H1 (cell line): Measurements from ENCODE around the gene WIPF1. TPM values are rescaled to one million over a fixed set of nuclear protein-coding genes. Genes with fewer than 3 reads are reported as not detected.

Source experiments
- CTCF ChIA-PET: fragments of 300-600 bp; sonication (Branson Sonifier 250); formaldehyde crosslinking; loops from one replicate; lab custom pipeline; 2021; ENCODE audit not compliant: partially characterized antibody; lab: Charles Lee
- POLR2A ChIA-PET: fragments of 300-600 bp; sonication (Branson Sonifier 250); formaldehyde crosslinking; loops from one replicate; lab custom pipeline; 2021; ENCODE audit warnings: inconsistent platforms; ENCODE audit not compliant: partially characterized antibody; lab: Charles Lee
- DNase-seq, 2 experiments: peaks; one replicate each; pipeline versions ENCODE4 v3.0.0 to v3.0.0-alpha.2; 2010 to 2022; ENCODE audit warnings: low spot score in 2 of 2, low read depth in 1 of 2, mixed read lengths in 1 of 2
- FAIRE-seq: peaks from 2 replicates; lab custom pipeline; 2011; peaks lifted over from hg19 to GRCh38; lab: Jason Lieb, UNC
- H2AFZ ChIP-seq: 2 replicates; pipeline ENCODE4 v1.8.1; 2012; ENCODE audit warnings: low read length, inconsistent platforms
- H2AK5ac ChIP-seq: 2 replicates; pipeline ENCODE4 v1.6.1; 2013; ENCODE audit warnings: low read depth, low read length
- H2BK120ac ChIP-seq: replicated peaks from 2 replicates; pipeline ENCODE3; 2013; ENCODE audit warnings: low read depth, low read length, inconsistent platforms
- H2BK12ac ChIP-seq: 2 replicates; pipeline ENCODE4 v1.6.1; 2013; ENCODE audit warnings: low read depth, low read length
- H2BK15ac ChIP-seq: 2 replicates; pipeline ENCODE4 v1.6.1; 2013; ENCODE audit warnings: low read length
- H2BK20ac ChIP-seq: 2 replicates; pipeline ENCODE4 v1.6.1; 2013; ENCODE audit warnings: low read length
- H2BK5ac ChIP-seq: 2 replicates; pipeline ENCODE4 v1.6.1; 2013; ENCODE audit warnings: low read depth, low read length
- H3K14ac ChIP-seq: 2 replicates; pipeline ENCODE4 v1.6.1; 2013; ENCODE audit warnings: inconsistent platforms; ENCODE audit not compliant: insufficient read length
- H3K18ac ChIP-seq: 2 replicates; pipeline ENCODE4 v1.6.1; 2013; ENCODE audit warnings: low read length; ENCODE audit errors: extremely low read depth
- H3K23ac ChIP-seq: 2 replicates; pipeline ENCODE4 v1.6.1; 2013; ENCODE audit warnings: inconsistent platforms; ENCODE audit not compliant: insufficient read length
- H3K23me2 ChIP-seq: 2 replicates; pipeline ENCODE4 v1.6.1; 2013; ENCODE audit warnings: low read depth, low read length
- H3K27ac ChIP-seq: 2 replicates; pipeline ENCODE4 v1.6.1; 2011; ENCODE audit warnings: low read depth, low read length, inconsistent platforms
- H3K27me3 ChIP-seq, 4 experiments: replicated peaks in 1 of 4; 1 replicate in 1 of 4; 2 replicates in 3 of 4; pipeline versions ENCODE4 v1.6.1 to v1.8.1; 2011 to 2013; ENCODE audit warnings: low read length in 3 of 4, mild to moderate bottlenecking in 3 of 4, inconsistent platforms in 2 of 4, mixed read lengths in 2 of 4, moderate library complexity in 1 of 4; ENCODE audit not compliant: control insufficient read depth in 3 of 4, insufficient read depth in 3 of 4; ENCODE audit errors: extremely low read depth in 1 of 4
- H3K36me3 ChIP-seq, 4 experiments: 2 replicates each; pipeline versions ENCODE4 v1.6.1 to v1.8.1; 2011 to 2013; ENCODE audit warnings: mild to moderate bottlenecking in 4 of 4, low read length in 3 of 4, moderate library complexity in 2 of 4, control low read depth in 1 of 4, inconsistent platforms in 1 of 4; ENCODE audit not compliant: insufficient read depth in 4 of 4, control insufficient read depth in 2 of 4
- H3K4ac ChIP-seq: replicated peaks from 2 replicates; pipeline ENCODE3; 2013; ENCODE audit warnings: low read length, low read depth, mixed read lengths, inconsistent platforms; ENCODE audit not compliant: insufficient read length
- H3K4me1 ChIP-seq, 4 experiments: replicated peaks in 1 of 4; 1 replicate in 1 of 4; 2 replicates in 3 of 4; pipeline versions ENCODE4 v1.6.1 to v1.8.1; 2011 to 2013; ENCODE audit warnings: low read length in 3 of 4, inconsistent platforms in 2 of 4, mixed read lengths in 1 of 4; ENCODE audit not compliant: insufficient read depth in 4 of 4, control insufficient read depth in 3 of 4
- H3K4me2 ChIP-seq, 2 experiments: 2 replicates each; pipeline versions ENCODE4 v1.6.1 to v1.8.1; 2011 to 2013; ENCODE audit warnings: low read depth in 2 of 2, low read length in 2 of 2, control low read depth in 1 of 2, inconsistent platforms in 1 of 2, mild to moderate bottlenecking in 1 of 2; ENCODE audit not compliant: insufficient read depth in 1 of 2
- H3K4me3 ChIP-seq, 4 experiments: fragments of 200-600, 300-600 bp in 1 of 4; sonication (generic), shearing (Covaris generic), sonication (Bioruptor Twin) in 1 of 4; 2 replicates each; pipeline versions ENCODE4 v1.5.1 to v1.8.1; 2011 to 2016; ENCODE audit warnings: low read length in 4 of 4, low read depth in 3 of 4, control low read depth in 2 of 4, inconsistent platforms in 2 of 4, mild to moderate bottlenecking in 2 of 4, mixed read lengths in 1 of 4, moderate library complexity in 1 of 4; ENCODE audit not compliant: insufficient read depth in 2 of 4; ENCODE audit errors: extremely low read depth in 1 of 4
- H3K56ac ChIP-seq: replicated peaks from 2 replicates; pipeline ENCODE3; 2013; ENCODE audit warnings: low read depth, mild to moderate bottlenecking, mixed read lengths, low read length, inconsistent platforms; ENCODE audit not compliant: insufficient read length
- H3K79me1 ChIP-seq: 2 replicates; pipeline ENCODE4 v1.6.1; 2013; ENCODE audit warnings: low read depth, low read length, control low read depth
- H3K79me2 ChIP-seq, 2 experiments: 2 replicates each; pipeline versions ENCODE4 v1.6.1 to v1.8.1; 2012 to 2013; ENCODE audit warnings: low read length in 2 of 2, mild to moderate bottlenecking in 2 of 2, inconsistent platforms in 1 of 2; ENCODE audit not compliant: insufficient read depth in 2 of 2, control insufficient read depth in 1 of 2
- H3K9ac ChIP-seq, 4 experiments: replicated peaks in 1 of 4; 1 replicate in 1 of 4; 2 replicates in 3 of 4; pipeline versions ENCODE4 v1.6.1 to v1.8.1; 2011 to 2013; ENCODE audit warnings: low read depth in 3 of 4, low read length in 3 of 4, control low read depth in 2 of 4, mild to moderate bottlenecking in 2 of 4, moderate library complexity in 2 of 4, inconsistent platforms in 1 of 4; ENCODE audit errors: extremely low read depth in 1 of 4
- H3K9me3 ChIP-seq, 2 experiments: 2 replicates each; pipeline versions ENCODE4 v1.6.1 to v1.8.1; 2012 to 2013; ENCODE audit warnings: mild to moderate bottlenecking in 2 of 2, moderate library complexity in 2 of 2, control low read depth in 1 of 2, inconsistent platforms in 1 of 2, low read depth in 1 of 2, low read length in 1 of 2, mixed read lengths in 1 of 2; ENCODE audit not compliant: insufficient read depth in 2 of 2
- H4K20me1 ChIP-seq, 2 experiments: replicated peaks in 1 of 2; 2 replicates each; pipeline versions ENCODE3 to v1.8.1; 2011 to 2013; ENCODE audit warnings: inconsistent platforms in 2 of 2, low read length in 2 of 2, mild to moderate bottlenecking in 1 of 2; ENCODE audit not compliant: insufficient read depth in 2 of 2, control insufficient read depth in 1 of 2
- H4K5ac ChIP-seq: 2 replicates; pipeline ENCODE4 v1.6.1; 2013; ENCODE audit warnings: low read length, low read depth, mixed read lengths, inconsistent platforms; ENCODE audit not compliant: insufficient read length
- H4K8ac ChIP-seq: 2 replicates; pipeline ENCODE4 v1.8.0; 2013; ENCODE audit warnings: mild to moderate bottlenecking, moderate library complexity, low read length, inconsistent platforms; ENCODE audit not compliant: insufficient read depth; ENCODE audit errors: extremely low read depth
- H4K91ac ChIP-seq: replicated peaks from 2 replicates; pipeline ENCODE3; 2013; ENCODE audit warnings: low read length, mixed read lengths, inconsistent platforms; ENCODE audit not compliant: insufficient read length
- CHD1 ChIP-seq: IDR thresholded peaks from 2 replicates; pipeline ENCODE4 v1.6.1; 2012; ENCODE audit warnings: low read depth, low read length, improper control_type of control experiment
- EP300 ChIP-seq, 2 experiments: IDR thresholded peaks; 1 replicate in 1 of 2; 2 replicates in 1 of 2; pipeline ENCODE4 v1.6.1; 2011 to 2012; ENCODE audit warnings: low read depth in 2 of 2, low read length in 2 of 2, mild to moderate bottlenecking in 2 of 2, borderline replicate concordance in 1 of 2, inconsistent platforms in 1 of 2, moderate library complexity in 1 of 2
- JUND ChIP-seq: IDR thresholded peaks from 2 replicates; pipeline ENCODE4 v1.6.1; 2011; ENCODE audit warnings: mild to moderate bottlenecking, improper control_type of control experiment, low read length
- SP2 ChIP-seq: IDR thresholded peaks from 2 replicates; pipeline ENCODE4 v1.6.1; 2012; ENCODE audit warnings: mild to moderate bottlenecking, low read length, inconsistent platforms
- SRF ChIP-seq: IDR thresholded peaks from 2 replicates; pipeline ENCODE4 v1.6.1; 2011; ENCODE audit warnings: mild to moderate bottlenecking, low read depth, low read length, moderate library complexity
- SUZ12 ChIP-seq: fragments of 200-600 bp; sonication (generic); IDR thresholded peaks from 2 replicates; pipeline ENCODE4 v1.6.1; 2012; ENCODE audit warnings: mild to moderate bottlenecking, inconsistent platforms, low read length, moderate library complexity, mixed read lengths
- WGBS, 2 experiments: shearing (Covaris generic) in 1 of 2; methylation state at CpG; one replicate each; pipeline versions ENCODE4 v1.1.6 to v1.1.7; 2013 to 2015; ENCODE audit warnings: low lambda C conversion rate in 2 of 2, mixed read lengths in 2 of 2, inconsistent platforms in 1 of 2, low coverage in 1 of 2, missing lambda C conversion rate in 1 of 2; ENCODE audit not compliant: insufficient replicate concordance in 2 of 2, insufficient coverage in 1 of 2, insufficient read length in 1 of 2; ENCODE audit errors: extremely low coverage in 1 of 2, missing lambda C conversion rate in 1 of 2; 5-methylcytosine and 5-hydroxymethylcytosine counted together
- polyA plus RNA-seq, 7 experiments: library from polyadenylated mRNA; depleted of rRNA in 3 of 7; stranded (reverse) in 5 of 7; unstranded in 2 of 7; fragments of >200 nt in 5 of 7; fragments of 200-250 nt in 2 of 7; gene quantifications; 1 replicate in 5 of 7; 2 replicates in 1 of 7; 4 replicates in 1 of 7; pipeline versions ENCODE4 v1.2.1 to v1.2.3, GENCODE V29; 2011 to 2013; ENCODE audit warnings: missing spikeins in 2 of 7, mixed read lengths in 2 of 7
- total RNA-seq: library from RNA; stranded (reverse); fragmentation: NEBNext Ultra II Directional; extraction: Animal tissue kit (Norgen Biotek cat#: 25700); gene quantifications from 2 replicates; pipeline ENCODE4 v1.2.1, GENCODE V29; 2021
- TF ChIP-seq, protein P1 (sequence below): IDR thresholded peaks from 2 replicates; pipeline ENCODE4 v1.6.1; 2012; ENCODE audit warnings: inconsistent platforms
- TF ChIP-seq, protein P2 (sequence below), 3 experiments: IDR thresholded peaks; 1 replicate in 2 of 3; 2 replicates in 1 of 3; pipeline versions ENCODE4 v1.5.1 to v1.6.1; 2011; ENCODE audit warnings: low read length in 3 of 3, mild to moderate bottlenecking in 3 of 3, inconsistent platforms in 2 of 3, low read depth in 1 of 3, moderate library complexity in 1 of 3; ENCODE audit not compliant: insufficient read depth in 1 of 3; ENCODE audit errors: control extremely low read depth in 1 of 3

WIPF1 gene
- total and polyA plus RNA-seq, 2 of the 8 experiments (the other 6 are each of a cell fraction or from before 2014, with no cell fraction given): 4.7 to 5.2 TPM

DNA sequence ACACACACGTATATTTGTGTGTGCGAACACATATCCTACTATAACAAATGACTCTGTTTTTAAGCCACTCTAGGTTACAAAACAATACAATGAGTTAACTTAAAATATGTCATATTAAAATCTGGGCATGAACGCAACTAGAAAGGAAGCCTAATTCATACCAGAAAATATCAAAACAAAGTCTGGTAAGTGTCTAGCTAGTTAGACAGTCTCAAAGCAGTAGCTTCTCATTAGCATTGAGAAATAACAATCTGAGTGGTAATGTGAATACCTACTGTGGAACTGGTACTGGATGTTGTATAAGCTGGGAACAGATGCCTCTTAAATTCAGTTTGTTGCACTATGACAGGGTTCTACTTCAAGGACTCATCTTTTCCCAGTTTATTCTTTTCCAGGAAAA, 32.5 kb upstream of the WIPF1 start:
- H3K9me3 ChIP-seq: no peaks in the 10 kb centered on the region
- no peaks in the 10 kb centered on the region for H3K36me3 ChIP-seq
- H3K27ac ChIP-seq: no peak overlapping the region
- H3K4me3 ChIP-seq: no peak overlapping the region
- WGBS, 2 experiments: 98% methylated on average over 3 of the region's 3 CpGs; no CpG with 5 or more reads in 1 of the 2 experiments
- ChIA-PET CTCF (interaction anchor here (0.8 to 1.4 kb wide), 2 partner anchors 9 to 71 kb away, joined by 3 to 4 read pairs; no protein-coding TSS in a partner anchor), POLR2A (no interaction called here)
- no peak overlapping the region for H2BK5ac ChIP-seq
- H4K91ac ChIP-seq: no peak overlapping the region
- H2AK5ac ChIP-seq: no peak overlapping the region
- no peaks in the 10 kb centered on the region for H3K4me1 ChIP-seq
- H3K27me3 ChIP-seq: no peaks in the 10 kb centered on the region
- no peak overlapping the region for H3K4ac ChIP-seq
- no peak overlapping the region for H4K5ac ChIP-seq
- H4K20me1 ChIP-seq: no peaks in the 10 kb centered on the region
- no peak overlapping the region for H2BK20ac ChIP-seq
- no peak overlapping the region for H3K56ac ChIP-seq
- no peak overlapping the region for H2AFZ ChIP-seq
- H4K8ac ChIP-seq: no peak overlapping the region
- no peak overlapping the region for H2BK120ac ChIP-seq
- no peak overlapping the region for H3K23ac ChIP-seq
- TF ChIP-seq EP300 (IDR thresholded peaks at IDR 0.05; ENCODE audit: borderline replicate concordance in 1 of 2, low read depth in 2 of 2, low read length in 2 of 2) (no peak), SRF (no peak), CHD1 (no peak), SP2 (no peak), SUZ12 (no peak), JUND (no peak)
- TF ChIP-seq, protein P1, sequence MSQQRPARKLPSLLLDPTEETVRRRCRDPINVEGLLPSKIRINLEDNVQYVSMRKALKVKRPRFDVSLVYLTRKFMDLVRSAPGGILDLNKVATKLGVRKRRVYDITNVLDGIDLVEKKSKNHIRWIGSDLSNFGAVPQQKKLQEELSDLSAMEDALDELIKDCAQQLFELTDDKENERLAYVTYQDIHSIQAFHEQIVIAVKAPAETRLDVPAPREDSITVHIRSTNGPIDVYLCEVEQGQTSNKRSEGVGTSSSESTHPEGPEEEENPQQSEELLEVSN: no peak
- TF ChIP-seq, protein P2, sequence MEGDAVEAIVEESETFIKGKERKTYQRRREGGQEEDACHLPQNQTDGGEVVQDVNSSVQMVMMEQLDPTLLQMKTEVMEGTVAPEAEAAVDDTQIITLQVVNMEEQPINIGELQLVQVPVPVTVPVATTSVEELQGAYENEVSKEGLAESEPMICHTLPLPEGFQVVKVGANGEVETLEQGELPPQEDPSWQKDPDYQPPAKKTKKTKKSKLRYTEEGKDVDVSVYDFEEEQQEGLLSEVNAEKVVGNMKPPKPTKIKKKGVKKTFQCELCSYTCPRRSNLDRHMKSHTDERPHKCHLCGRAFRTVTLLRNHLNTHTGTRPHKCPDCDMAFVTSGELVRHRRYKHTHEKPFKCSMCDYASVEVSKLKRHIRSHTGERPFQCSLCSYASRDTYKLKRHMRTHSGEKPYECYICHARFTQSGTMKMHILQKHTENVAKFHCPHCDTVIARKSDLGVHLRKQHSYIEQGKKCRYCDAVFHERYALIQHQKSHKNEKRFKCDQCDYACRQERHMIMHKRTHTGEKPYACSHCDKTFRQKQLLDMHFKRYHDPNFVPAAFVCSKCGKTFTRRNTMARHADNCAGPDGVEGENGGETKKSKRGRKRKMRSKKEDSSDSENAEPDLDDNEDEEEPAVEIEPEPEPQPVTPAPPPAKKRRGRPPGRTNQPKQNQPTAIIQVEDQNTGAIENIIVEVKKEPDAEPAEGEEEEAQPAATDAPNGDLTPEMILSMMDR (IDR thresholded peaks at IDR 0.05; ENCODE audit: control extremely low read depth in 1 of 3, insufficient read depth in 1 of 3, low read depth in 1 of 3, low read length in 3 of 3): no peak
- FAIRE-seq (no peak), DNase-seq (no peak)
- no peak overlapping the region for H3K14ac ChIP-seq
- H2BK15ac ChIP-seq: no peak overlapping the region
- H2BK12ac ChIP-seq: no peak overlapping the region
- no peaks in the 10 kb centered on the region for H3K79me1 ChIP-seq
- H3K4me2 ChIP-seq: no peak overlapping the region
- H3K18ac ChIP-seq: no peak overlapping the region
- no peaks in the 10 kb centered on the region for H3K79me2 ChIP-seq
- no peaks in the 10 kb centered on the region for H3K23me2 ChIP-seq
- no peak overlapping the region for H3K9ac ChIP-seq
